Left lung (tissue), 10 donors: ENCODE data around the gene IPO13. TPM values are rescaled to one million over a fixed set of nuclear protein-coding genes. Genes with fewer than 3 reads are reported as not detected.

ENCODE experiments used
- ATAC-seq: fragments of 200-7000 bp; cut with Tn5 transposase; one replicate; pipeline ENCODE4 v1.9.1; 2020; ENCODE audit warnings: moderate library complexity
- DNase-seq, 4 donors: peaks; one replicate each; pipeline ENCODE4 v3.0.0-alpha.2; 2013 to 2020
- H3K27ac ChIP-seq, 2 donors: fragments of 200-600 bp; sonication (generic) in 1 of 2; one replicate each; pipeline versions ENCODE4 v1.5.0 to v1.8.0; 2020 to 2021
- H3K27me3 ChIP-seq, 2 donors: fragments of 200-600 bp; sonication (generic) in 1 of 2; one replicate each; pipeline versions ENCODE4 v1.5.0 to v1.8.0; 2020 to 2021
- H3K36me3 ChIP-seq, 2 donors: fragments of 200-600 bp; sonication (generic) in 1 of 2; one replicate each; pipeline versions ENCODE4 v1.5.0 to v1.8.0; 2020 to 2021
- H3K4me1 ChIP-seq, 2 donors: fragments of 200-600 bp; one replicate each; pipeline ENCODE4 v1.8.0; 2021
- H3K4me3 ChIP-seq, 2 donors: fragments of 200-600 bp; sonication (generic) in 1 of 2; one replicate each; pipeline versions ENCODE4 v1.5.0 to v1.8.0; 2020 to 2021; ENCODE audit warnings: mild to moderate bottlenecking in 1 of 2
- H3K9me3 ChIP-seq, 2 donors: fragments of 200-600 bp; sonication (generic) in 1 of 2; one replicate each; pipeline versions ENCODE4 v1.5.0 to v1.8.0; 2020 to 2021
- intact Hi-C, 2 donors: fragments of 100-400 bp; cut with DNase I; formaldehyde crosslinking; loops; one replicate each; pipeline versions ENCODE4 v1.11.2 to v1.14.2; 2022
- polyA plus RNA-seq, 6 donors: library from polyadenylated mRNA; unstranded; fragments of 120-200 nt; gene quantifications; one replicate each; pipeline ENCODE4 v1.2.1, GENCODE V29; 2013; ENCODE audit not compliant: insufficient read length in 6 of 6
- total RNA-seq, 2 donors: library from RNA; stranded (reverse); fragmentation: NEBNext Ultra II Directional; extraction: Animal tissue kit (Norgen Biotek cat#: 25700); gene quantifications; one replicate each; pipeline ENCODE4 v1.2.1, GENCODE V29; 2021
- TF ChIP-seq, protein P1 (sequence below), 2 donors: fragments of 200-600 bp; sonication (generic) in 1 of 2; IDR thresholded peaks; one replicate each; pipeline versions ENCODE4 v1.5.0 to v1.8.0; 2021; ENCODE audit warnings: antibody characterized with exemption in 2 of 2
- donor health status: DM: no; HTN: yes; CAD: no.
- donor health status: DM: no; HTN: no; CAD: no.

Gene IPO13
- total and polyA plus RNA-seq, 8 donors = 18.0 to 33.4 (median 22.0) TPM

DNA sequence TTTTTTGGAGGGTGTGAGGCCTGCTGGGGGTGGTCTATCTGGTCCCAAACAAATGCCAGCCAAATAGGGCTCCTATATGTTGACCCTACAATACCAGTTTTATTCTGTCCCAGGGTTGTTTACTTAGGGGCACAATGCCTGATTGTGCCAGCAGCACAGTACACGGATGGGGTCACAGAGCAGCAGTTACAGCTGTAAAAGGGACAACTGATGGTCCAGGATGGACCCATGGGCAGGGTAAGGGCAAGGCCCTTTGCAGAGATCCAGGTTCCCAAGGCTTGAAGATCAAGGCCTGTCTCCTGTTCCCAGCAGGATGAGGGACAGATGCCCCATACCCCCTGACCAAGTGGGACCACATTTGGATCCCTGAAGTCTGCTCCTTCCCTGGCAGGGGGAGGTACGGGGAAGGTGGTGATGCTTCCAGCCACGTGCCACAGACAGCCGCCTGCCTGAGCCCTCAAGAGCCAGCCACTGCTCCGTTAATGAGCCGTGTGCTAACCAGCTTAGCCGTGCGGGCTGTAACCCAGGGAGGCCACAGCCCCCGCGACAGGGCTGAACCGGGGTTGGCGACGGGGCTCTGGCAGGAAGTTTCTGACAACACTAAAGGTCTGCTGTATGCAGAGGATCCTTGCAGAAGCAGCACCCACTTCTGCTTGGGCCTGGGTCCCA, 66.3 kb downstream of the IPO13 start:
- H3K27me3 ChIP-seq = no peaks in the 10 kb centered on the region
- no peak overlapping the region for H3K4me3 ChIP-seq
- no peak overlapping the region for H3K27ac ChIP-seq
- H3K9me3 ChIP-seq = no peaks in the 10 kb centered on the region
- TF ChIP-seq, protein P1, sequence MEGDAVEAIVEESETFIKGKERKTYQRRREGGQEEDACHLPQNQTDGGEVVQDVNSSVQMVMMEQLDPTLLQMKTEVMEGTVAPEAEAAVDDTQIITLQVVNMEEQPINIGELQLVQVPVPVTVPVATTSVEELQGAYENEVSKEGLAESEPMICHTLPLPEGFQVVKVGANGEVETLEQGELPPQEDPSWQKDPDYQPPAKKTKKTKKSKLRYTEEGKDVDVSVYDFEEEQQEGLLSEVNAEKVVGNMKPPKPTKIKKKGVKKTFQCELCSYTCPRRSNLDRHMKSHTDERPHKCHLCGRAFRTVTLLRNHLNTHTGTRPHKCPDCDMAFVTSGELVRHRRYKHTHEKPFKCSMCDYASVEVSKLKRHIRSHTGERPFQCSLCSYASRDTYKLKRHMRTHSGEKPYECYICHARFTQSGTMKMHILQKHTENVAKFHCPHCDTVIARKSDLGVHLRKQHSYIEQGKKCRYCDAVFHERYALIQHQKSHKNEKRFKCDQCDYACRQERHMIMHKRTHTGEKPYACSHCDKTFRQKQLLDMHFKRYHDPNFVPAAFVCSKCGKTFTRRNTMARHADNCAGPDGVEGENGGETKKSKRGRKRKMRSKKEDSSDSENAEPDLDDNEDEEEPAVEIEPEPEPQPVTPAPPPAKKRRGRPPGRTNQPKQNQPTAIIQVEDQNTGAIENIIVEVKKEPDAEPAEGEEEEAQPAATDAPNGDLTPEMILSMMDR (IDR thresholded peaks at IDR 0.05) = no peak
- H3K36me3 ChIP-seq = no peaks in the 10 kb centered on the region
- intact Hi-C loops = no loop called here
- DNase-seq (no peak), ATAC-seq (no peak)
- no peaks in the 10 kb centered on the region for H3K4me1 ChIP-seq

DNA sequence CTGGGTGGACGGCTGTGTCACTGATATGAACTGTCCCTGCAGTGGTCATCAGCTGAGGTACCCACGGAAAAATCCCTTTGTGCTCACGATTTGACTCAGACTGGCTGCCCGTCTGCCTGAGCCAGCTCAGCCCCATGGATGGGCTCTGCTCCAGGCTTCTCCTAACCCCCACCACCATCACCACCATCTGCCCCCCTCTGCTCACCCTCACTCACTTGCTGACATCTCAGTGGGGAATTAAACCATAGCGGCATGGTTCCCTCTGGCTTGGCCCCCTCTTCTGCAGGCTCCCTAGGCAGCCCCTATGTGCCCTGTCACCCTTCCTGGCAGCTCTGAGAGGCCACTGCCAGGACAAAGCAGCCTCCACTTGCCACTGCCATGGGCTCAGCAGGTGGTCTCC, 67.2 kb downstream of the IPO13 start:
- TF ChIP-seq, protein P1 (IDR thresholded peaks at IDR 0.05) = no peak
- intact Hi-C loops = no loop called here
- DNase-seq = no peak

DNA sequence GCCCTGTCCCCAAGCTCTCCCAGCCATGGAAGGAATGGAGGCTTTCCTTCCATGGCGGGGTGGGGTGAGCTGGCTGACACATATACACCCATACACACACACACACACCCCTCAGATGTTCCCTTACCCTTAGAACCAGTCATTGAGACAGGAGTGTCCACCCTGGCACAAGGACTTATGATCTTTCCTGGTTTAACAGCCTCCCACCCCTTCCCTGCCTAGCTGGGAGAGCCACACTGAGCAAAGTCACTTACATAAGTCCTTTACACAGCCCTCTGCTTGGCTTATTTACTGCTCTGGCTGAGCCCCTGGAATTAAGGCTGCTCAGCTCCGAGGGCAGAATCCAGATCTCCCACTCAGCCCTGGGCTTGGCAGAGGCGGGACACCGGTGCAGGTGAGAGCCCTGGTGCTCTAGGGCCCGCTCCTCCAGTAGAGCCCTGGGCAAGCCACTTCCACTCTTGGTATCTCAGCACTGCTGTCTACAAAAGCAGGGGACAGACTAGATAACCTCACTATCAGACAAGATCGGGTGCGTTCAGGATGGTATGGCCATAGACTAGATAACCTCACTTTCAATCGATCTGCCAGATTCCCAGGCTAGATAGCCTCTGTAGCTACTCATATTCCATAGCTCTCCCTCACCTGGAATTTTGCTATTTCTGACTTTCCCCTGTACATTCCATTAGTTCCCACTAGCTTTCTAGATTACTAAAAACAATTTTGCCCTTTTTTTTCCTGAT, 67.8 kb downstream of the IPO13 start:
- ATAC-seq (no peak), DNase-seq (no peak)
- no peaks in the 10 kb centered on the region for H3K4me1 ChIP-seq
- no peaks in the 10 kb centered on the region for H3K36me3 ChIP-seq
- no peaks in the 10 kb centered on the region for H3K27me3 ChIP-seq
- TF ChIP-seq, protein P1 (IDR thresholded peaks at IDR 0.05) = no peak
- intact Hi-C loops = no loop called here
- no peak overlapping the region for H3K4me3 ChIP-seq
- H3K9me3 ChIP-seq = no peaks in the 10 kb centered on the region
- H3K27ac ChIP-seq = no peak overlapping the region

More for the DNA sequence above, 67.2 kb downstream of the IPO13 start:
- Histone ChIP-seq H3K4me3 (no peak overlapping the region), H3K27ac (no peak overlapping the region), H3K36me3 (no peaks in the 10 kb centered on the region), H3K9me3 (no peaks in the 10 kb centered on the region), H3K4me1 (no peaks in the 10 kb centered on the region), H3K27me3 (no peaks in the 10 kb centered on the region)
- no peak for ATAC-seq

DNA sequence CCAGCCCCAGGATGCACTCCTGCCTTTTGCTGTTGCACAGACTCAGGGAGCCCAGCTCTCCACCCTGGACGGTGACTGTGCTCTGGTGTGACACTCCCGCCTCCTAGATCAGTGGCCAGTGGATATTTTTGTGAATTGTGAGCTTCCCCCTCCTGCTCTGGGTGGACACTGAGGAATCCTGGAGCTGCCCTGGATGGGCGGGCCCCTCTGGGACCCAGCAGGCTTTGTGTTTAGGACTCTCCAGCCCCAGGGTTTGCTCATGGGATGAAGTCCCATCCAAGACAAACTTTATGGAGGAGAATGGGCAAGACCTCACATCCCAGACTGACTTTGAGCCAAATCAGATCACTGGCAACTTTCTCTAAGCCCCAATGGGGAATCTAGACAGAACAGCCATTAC, 68.5 kb downstream of the IPO13 start:
- TF ChIP-seq, protein P1 (IDR thresholded peaks at IDR 0.05) = no peak
- intact Hi-C loops = no loop called here
- H3K27me3 ChIP-seq = no peaks in the 10 kb centered on the region
- ATAC-seq (no peak), DNase-seq (no peak)
- H3K4me3 ChIP-seq = no peak overlapping the region
- H3K4me1 ChIP-seq = no peaks in the 10 kb centered on the region
- no peaks in the 10 kb centered on the region for H3K9me3 ChIP-seq
- H3K36me3 ChIP-seq = no peaks in the 10 kb centered on the region
- no peak overlapping the region for H3K27ac ChIP-seq

DNA sequence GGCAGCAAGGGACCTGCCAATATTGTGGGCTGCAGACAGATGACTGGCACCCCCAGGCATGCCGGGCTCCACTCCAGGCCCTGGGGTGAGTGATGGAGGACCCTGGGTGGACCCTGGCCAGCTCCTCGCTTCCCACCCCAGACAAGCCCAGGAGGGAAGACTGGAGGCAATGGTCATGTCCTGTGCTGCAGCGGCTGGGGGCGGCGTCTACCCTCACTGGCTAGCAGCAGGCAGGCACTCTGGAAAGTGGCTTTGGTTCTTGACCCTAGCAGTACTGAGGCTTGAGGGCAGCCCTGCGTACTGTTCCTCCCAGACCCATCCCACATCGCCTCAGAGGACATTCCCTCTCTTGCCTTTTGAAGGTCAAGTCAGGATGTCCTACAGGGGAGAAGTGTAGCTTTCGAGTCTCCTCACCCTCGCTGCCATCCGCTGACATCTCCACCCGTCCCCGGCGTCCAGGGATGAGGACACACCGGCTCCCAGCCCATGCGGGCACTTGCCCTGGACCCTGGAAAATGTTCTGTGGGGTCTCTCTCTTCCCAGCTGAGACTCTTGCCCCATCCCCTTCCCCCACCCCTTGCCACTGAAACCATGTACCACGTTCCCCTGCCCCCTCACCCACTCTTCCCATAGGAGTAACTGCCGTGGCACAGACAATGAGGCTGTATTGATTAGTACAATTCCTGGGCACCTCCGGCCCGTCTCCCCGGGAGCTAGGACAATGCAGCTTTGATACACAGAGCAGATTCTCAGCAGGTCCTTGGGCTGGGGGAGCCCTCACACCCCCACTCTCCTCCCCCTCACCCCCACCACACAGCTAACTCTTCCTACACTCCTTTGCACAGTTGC, 69.5 kb downstream of the IPO13 start:
- Histone ChIP-seq H3K9me3 (no peaks in the 10 kb centered on the region), H3K4me1 (no peaks in the 10 kb centered on the region), H3K27me3 (no peaks in the 10 kb centered on the region), H3K27ac (no peak overlapping the region), H3K4me3 (no peak overlapping the region), H3K36me3 (no peaks in the 10 kb centered on the region)
- TF ChIP-seq, protein P1 (IDR thresholded peaks at IDR 0.05) = no peak
- DNase-seq (no peak), ATAC-seq (no peak)
- intact Hi-C loops = no loop called here
